Panc1 (cell line): ENCODE results near the gene PTRH1.

Experiments used
- POLR2AphosphoS5 ChIP-seq: IDR thresholded peaks from 2 replicates; pipeline ENCODE4 v1.6.1; 2012; ENCODE audit warnings: mild to moderate bottlenecking, low read depth, low read length, moderate library complexity
- TCF7L2 ChIP-seq: IDR thresholded peaks from 2 replicates; pipeline ENCODE4 v1.6.1; 2011; ENCODE audit warnings: mild to moderate bottlenecking, low read depth, low read length, inconsistent platforms
- TF ChIP-seq, protein P1 (sequence below): fragments of 450-650 bp; IDR thresholded peaks from 2 replicates; pipeline ENCODE4 v1.5.1; 2017; ENCODE audit warnings: mild to moderate bottlenecking
- TF ChIP-seq, protein P2 (sequence below), 2 experiments: IDR thresholded peaks; 2 replicates each; pipeline ENCODE4 v1.6.1; 2011 to 2012; ENCODE audit warnings: low read depth in 2 of 2, control low read depth in 1 of 2, low read length in 1 of 2, mild to moderate bottlenecking in 1 of 2, moderate library complexity in 1 of 2; ENCODE audit not compliant: insufficient read depth in 1 of 2

DNA sequence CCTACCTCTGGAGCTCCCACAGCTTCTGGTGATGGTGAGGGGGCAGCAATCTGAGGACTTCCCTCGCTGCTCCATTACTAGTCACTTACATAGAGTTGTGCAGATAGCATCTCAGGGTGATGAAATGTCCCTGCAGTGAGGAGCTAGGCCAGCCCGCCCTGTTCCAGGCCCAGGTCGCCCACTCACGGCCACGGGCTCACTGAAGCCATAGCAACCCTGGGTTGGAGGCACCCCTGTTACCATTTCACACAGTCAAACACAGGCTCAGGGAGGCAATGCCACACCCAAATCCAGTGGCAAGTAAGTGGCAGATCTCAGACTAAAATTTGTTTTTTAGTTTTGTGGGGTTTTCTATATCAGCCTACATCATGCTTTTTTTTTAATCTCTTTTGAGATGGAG, 43.4 kb upstream of the PTRH1 start:
- TF ChIP-seq, protein P1, sequence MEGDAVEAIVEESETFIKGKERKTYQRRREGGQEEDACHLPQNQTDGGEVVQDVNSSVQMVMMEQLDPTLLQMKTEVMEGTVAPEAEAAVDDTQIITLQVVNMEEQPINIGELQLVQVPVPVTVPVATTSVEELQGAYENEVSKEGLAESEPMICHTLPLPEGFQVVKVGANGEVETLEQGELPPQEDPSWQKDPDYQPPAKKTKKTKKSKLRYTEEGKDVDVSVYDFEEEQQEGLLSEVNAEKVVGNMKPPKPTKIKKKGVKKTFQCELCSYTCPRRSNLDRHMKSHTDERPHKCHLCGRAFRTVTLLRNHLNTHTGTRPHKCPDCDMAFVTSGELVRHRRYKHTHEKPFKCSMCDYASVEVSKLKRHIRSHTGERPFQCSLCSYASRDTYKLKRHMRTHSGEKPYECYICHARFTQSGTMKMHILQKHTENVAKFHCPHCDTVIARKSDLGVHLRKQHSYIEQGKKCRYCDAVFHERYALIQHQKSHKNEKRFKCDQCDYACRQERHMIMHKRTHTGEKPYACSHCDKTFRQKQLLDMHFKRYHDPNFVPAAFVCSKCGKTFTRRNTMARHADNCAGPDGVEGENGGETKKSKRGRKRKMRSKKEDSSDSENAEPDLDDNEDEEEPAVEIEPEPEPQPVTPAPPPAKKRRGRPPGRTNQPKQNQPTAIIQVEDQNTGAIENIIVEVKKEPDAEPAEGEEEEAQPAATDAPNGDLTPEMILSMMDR: no peak
- no peak for TF ChIP-seq POLR2AphosphoS5
- TF ChIP-seq, protein P2, sequence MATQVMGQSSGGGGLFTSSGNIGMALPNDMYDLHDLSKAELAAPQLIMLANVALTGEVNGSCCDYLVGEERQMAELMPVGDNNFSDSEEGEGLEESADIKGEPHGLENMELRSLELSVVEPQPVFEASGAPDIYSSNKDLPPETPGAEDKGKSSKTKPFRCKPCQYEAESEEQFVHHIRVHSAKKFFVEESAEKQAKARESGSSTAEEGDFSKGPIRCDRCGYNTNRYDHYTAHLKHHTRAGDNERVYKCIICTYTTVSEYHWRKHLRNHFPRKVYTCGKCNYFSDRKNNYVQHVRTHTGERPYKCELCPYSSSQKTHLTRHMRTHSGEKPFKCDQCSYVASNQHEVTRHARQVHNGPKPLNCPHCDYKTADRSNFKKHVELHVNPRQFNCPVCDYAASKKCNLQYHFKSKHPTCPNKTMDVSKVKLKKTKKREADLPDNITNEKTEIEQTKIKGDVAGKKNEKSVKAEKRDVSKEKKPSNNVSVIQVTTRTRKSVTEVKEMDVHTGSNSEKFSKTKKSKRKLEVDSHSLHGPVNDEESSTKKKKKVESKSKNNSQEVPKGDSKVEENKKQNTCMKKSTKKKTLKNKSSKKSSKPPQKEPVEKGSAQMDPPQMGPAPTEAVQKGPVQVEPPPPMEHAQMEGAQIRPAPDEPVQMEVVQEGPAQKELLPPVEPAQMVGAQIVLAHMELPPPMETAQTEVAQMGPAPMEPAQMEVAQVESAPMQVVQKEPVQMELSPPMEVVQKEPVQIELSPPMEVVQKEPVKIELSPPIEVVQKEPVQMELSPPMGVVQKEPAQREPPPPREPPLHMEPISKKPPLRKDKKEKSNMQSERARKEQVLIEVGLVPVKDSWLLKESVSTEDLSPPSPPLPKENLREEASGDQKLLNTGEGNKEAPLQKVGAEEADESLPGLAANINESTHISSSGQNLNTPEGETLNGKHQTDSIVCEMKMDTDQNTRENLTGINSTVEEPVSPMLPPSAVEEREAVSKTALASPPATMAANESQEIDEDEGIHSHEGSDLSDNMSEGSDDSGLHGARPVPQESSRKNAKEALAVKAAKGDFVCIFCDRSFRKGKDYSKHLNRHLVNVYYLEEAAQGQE (IDR thresholded peaks at IDR 0.05; ENCODE audit: insufficient read depth in 1 of 2, low read depth in 2 of 2, low read length in 1 of 2): no peak
- no peak for TF ChIP-seq TCF7L2
